ENCODE results near the gene GYPB.
"Not testable (repeated sequence)": the region's sequence is repeated elsewhere in the genome, so short reads cannot be mapped to it uniquely, and the experiment has no call there.

The GYPB gene

DNA sequence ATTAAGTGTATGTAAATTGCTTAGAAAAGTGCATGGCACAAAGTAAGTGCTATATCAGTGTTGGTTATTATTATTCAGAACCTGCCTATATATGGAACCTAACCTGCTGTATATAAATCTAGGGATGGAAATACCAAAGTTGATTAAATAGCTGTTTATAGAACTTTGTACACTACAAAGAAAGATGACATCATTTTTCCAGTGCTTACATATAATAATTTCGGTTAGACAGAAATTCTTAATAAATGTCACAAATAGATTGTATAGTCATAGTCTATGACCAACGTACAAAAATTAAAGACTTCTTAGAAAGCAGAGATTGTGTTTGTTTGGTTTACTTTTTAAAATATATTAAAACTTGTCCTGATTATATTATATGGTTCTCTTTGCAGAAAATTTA lies 4.4 kb downstream of the GYPB start:
- no peak for DNase-seq (ENCODE audit: low read depth, low spot score)

DNA sequence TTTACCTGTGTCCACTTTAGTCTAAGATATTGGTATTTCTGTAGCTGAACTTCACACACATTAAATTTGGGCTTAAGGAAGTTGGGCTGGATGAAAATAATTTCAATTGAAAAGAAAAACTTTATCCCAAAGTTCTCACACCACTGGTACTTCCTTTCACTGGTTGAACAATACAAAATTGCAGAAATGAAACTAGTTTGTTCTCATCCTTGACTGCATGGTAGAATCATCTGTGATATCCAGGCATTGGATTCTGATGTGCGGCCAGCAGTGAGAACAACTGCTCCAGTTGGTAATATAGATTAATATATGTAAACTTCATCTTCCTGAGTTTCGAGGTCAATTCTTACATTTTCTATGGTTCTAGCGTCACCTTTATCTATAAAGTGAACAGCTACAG lies 10.6 kb downstream of the GYPB start:
- DNase-seq (ENCODE audit: low read depth, low spot score): not testable (repeated sequence)

- DNase-seq (ENCODE audit: low read depth, low spot score): not testable (repeated sequence)
Measured at GRCh38 chr4:144007960-144008359, 11.2 kb downstream of the GYPB start.

DNA sequence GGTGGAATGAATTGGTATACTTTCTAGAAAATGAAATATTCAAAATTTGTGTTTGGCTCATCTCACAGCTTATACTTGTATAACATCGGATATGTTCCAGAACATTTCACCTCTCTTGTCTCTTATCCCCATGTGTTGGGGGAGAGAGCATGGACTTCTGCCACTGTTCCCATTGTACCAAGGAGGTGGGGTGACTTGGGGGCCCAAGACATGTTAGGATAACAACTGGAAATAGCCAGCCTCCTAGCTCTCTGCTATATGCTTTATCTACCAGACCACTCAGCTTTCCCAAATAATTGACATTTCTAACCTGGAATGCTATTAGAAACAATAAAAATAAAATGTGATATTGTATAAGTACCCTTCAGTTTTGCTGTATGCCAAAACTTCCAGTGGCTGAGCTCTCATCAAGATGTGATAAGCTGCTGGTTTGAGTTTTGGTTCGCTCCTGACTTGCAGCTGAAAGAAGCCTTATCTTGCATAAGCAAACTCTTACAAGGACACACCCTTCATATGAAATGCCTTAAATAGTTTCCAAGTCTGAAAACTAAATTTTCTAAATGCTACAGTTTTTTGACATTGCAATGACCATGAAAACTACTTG lies 12.9 kb downstream of the GYPB start:
- DNase-seq (ENCODE audit: low read depth, low spot score): not testable (repeated sequence)

GRCh38 chr4:144005558-144005953 lies 13.6 kb downstream of the GYPB start:
- DNase-seq (ENCODE audit: low read depth, low spot score): not testable (repeated sequence)

DNA sequence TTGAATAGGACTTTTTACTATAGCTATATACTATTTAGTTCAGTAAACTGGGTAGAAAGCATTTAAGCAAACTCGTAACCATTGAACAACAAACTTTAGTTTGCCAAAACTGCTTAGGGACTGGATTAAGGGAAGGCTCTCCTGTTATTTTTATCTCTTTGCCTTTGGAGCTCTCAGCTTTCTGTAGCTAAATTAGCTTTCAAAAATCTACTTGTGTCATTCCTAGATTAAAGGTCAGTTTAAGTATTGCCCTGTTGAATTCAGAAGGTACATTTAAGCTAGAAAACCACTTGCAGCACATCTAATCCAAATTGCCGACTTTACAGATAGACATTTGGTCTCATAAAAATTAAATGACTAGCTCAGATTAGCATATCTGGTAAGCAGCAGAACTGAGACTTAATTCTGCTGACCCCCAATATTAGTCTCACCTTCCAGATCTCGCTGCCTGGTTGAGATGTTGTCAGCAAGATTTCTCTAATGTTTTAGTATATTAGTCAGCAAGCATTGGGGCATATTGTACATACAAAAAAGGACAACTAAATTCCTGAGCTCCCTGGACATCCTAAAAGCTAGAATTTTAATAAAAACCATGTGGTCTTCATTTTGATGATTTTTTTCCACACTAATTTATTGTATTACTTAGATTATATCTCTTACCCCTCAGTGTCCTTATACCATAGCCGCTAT lies 14.2 kb downstream of the GYPB start:
- not testable (repeated sequence) for DNase-seq (ENCODE audit: low read depth, low spot score)

- DNase-seq (ENCODE audit: low read depth, low spot score): not testable (repeated sequence)
Measured at GRCh38 chr4:144003890-144004265, 15.3 kb downstream of the GYPB start.

- not testable (repeated sequence) for DNase-seq (ENCODE audit: low read depth, low spot score)
Measured at GRCh38 chr4:144003205-144003889, 15.8 kb downstream of the GYPB start.

- DNase-seq (ENCODE audit: low read depth, low spot score): not testable (repeated sequence)
Measured at GRCh38 chr4:144000331-144000995, 18.7 kb downstream of the GYPB start.

DNA sequence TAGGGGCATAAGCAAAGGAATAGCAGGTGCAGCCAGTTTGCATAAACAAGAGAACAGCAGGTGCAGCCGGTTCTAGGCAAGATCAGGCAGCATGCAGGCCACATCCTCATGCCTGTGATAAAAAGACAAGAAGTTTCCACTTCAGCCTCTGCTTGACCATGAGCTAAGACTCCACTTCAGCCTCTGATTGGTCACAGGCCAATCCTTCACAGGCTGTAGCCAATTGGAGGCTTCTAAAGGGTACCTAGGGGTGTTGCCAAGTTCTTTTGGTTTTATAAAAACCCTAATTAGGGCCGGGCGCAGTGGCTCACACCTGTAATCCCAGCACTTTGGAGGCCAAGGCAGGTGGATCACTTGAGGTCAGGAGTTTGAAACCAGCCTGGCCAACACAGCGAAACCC lies 23.0 kb downstream of the GYPB start:
- DNase-seq (ENCODE audit: low read depth, low spot score): not testable (repeated sequence)

DNA sequence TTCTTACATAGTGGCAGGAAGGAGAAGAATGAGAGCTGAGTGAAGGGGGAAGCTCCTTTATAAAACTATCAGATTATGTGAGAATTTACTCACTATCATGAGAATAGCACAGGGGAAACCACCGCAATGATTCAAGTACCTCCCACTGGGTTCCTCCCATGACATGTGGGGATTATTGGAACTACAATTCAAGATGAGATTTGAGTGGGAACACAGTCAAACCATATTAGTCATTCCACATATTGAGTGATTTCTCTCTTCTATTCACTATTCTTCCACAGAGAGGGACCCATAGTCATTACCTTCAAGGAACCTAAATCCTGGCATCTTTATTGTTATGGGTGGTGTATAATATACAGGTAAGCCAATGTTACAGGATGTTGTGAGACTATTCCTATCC lies 27.4 kb downstream of the GYPB start:
- DNase-seq (ENCODE audit: low read depth, low spot score): not testable (repeated sequence)

GRCh38 chr4:143990717-143991116 lies 28.5 kb downstream of the GYPB start:
- DNase-seq (ENCODE audit: low read depth, low spot score): not testable (repeated sequence)

DNA sequence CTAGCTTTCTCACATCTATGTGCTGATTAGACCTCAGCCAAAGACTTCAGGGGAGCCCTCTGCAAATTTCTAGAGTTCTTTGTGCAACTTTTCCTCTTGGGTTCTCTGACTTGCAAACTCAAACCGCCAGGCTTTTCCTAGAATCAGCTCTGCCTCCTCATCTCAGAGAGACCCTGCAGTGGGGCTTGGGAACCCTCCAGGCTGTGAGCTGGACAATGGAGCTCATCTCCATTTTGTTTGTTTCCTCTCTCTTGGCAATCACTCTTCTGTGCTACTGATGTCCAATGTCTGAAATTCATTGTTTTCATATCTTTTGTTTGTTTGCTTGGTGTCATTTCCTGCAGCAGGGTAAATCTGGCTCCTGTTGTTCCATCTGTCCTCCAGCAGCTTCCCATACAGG lies 33.0 kb downstream of the GYPB start:
- DNase-seq (ENCODE audit: low read depth, low spot score): no peak

DNA sequence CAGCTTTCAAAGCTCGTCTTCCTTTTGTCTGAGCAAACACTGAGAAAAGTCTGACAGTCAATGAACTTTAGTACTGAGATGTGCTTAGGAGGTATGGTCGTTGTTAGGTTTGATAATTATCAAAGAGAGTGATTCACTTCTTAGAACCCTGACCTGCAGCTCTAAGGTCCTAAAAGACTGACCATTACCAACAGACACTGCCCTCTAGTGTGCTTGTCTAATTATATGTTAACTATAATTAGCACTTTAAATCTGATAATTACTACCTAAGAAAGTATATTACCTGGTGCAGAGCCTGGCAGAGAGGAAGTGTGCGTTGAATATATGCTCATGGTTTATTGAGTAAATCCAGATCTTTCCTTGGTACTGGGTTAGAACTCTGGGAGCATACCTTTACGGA lies 38.4 kb downstream of the GYPB start:
- DNase-seq (ENCODE audit: low read depth, low spot score): not testable (repeated sequence)

DNA sequence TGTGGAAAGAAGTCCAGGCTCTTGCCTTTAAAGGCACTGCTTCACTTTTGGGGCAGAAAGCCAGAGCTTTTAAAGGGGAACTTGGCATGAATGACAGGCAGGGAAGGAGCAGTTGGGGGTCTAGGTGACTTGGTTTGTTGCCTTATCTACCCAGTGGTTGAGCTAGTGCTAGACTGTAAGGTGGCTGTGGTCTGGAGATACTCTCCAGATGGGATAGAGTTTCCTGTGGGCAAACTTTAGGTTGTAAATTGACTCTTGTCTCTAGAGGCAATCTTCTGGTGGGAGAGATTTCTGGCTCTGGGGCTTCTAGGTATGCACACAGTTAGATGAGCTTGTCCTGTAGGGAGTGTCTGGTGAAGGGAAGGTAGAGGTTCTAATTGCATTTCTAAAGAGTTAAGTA lies 43.7 kb downstream of the GYPB start:
- not testable (repeated sequence) for DNase-seq (ENCODE audit: low read depth, low spot score)

DNA sequence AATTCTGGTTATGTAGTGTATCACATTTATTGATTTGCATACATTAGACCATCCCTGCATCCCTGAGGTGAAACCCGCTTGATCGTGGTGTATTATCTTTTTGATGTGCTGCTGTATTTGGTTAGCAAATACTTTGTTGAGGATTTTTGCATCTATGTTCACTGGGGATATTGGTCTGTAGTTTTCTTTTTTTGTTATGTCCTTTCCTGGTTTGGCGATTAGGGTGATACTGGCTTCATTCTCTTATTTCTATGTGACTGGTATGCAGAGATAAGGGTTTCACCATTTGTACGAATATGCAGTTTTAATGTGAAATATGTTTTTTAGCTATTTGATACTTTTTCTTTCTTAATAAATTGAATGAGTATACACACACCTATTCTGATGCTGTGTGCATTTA lies 45.2 kb downstream of the GYPB start:
- not testable (repeated sequence) for DNase-seq (ENCODE audit: low read depth, low spot score)

GRCh38 chr4:143961075-143961474 lies 58.1 kb downstream of the GYPB start:
- DNase-seq (ENCODE audit: low read depth, low spot score): no peak

- DNase-seq (ENCODE audit: low read depth, low spot score): not testable (repeated sequence)
Measured at GRCh38 chr4:143955306-143955705, 63.9 kb downstream of the GYPB start.

DNA sequence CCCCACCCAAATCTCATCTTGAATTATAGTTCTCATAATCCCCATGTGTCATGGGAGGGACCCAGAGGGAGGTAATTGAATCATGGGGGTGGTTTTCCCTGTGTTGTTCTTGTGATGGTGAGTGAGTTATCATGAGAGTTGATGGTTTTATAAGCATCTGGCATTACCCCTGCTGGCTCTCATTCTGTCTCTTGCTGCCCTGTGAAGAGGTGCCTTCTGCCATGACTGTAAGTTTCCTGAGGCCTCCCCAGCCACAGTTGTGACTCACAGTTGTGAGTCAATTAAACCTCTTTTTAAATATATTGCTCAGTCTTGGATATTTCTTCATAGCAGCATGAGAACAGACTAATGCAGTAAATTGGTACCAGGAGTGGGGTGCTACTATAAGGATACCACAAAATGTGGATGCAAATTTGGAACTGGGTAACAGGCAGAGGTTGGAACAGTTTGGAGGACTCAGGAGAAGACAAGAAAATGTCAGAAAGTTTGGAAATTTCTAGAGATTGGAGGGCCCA lies 67.7 kb downstream of the GYPB start:
- DNase-seq (ENCODE audit: low read depth, low spot score): not testable (repeated sequence)

- not testable (repeated sequence) for DNase-seq (ENCODE audit: low read depth, low spot score)
Measured at GRCh38 chr4:143950967-143951366, 68.2 kb downstream of the GYPB start.

GRCh38 chr4:143950185-143950584 lies 69.0 kb downstream of the GYPB start:
- not testable (repeated sequence) for DNase-seq (ENCODE audit: low read depth, low spot score)

DNA sequence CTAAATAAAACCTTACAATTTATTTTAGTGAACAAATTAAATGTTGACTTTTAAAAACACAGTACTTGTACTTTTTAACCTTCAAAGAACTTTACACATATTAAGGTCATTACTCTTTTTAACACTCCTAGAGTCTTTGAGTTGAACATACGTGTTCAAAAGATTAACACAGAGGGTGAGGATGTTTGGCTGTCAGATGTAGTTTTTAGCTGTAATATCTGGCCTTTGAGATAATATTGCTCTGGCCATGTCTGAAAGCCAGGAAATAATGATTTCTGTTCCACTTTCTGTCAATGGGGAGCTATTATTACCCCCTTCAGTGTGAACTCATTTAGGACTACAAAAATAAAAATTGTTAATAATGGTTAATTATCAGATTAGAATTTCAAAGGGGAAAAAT lies 71.7 kb downstream of the GYPB start:
- not testable (repeated sequence) for DNase-seq (ENCODE audit: low read depth, low spot score)
